GM23338 (cell line): ENCODE data around the gene XYLT1. TPM values are rescaled to one million over a fixed set of nuclear protein-coding genes. Genes with fewer than 3 reads are reported as not detected.

Experiments
- ATAC-seq: fragments of 200-7000 bp; cut with Tn5 transposase; 3 replicates; pipeline ENCODE4 v1.9.1; 2020
- DNase-seq: peaks from one replicate; pipeline ENCODE4 v3.0.0-alpha.2; 2015; ENCODE audit warnings: low spot score
- H2AFZ ChIP-seq: fragments of 200-600 bp; sonication (generic); 2 replicates; pipeline ENCODE4 v1.8.0; 2016; ENCODE audit warnings: antibody characterized with exemption, mild to moderate bottlenecking, moderate library complexity
- H3F3A ChIP-seq: fragments of 200-600 bp; sonication (generic); replicated peaks from 2 replicates; pipeline ENCODE4 v1.8.0; 2017; ENCODE audit warnings: antibody characterized with exemption, mixed run types, low read depth
- H3K27ac ChIP-seq: fragments of 200-600 bp; sonication (generic); 2 replicates; pipeline ENCODE4 v1.6.1; 2016; ENCODE audit warnings: low read depth
- H3K27me3 ChIP-seq: fragments of 200-600 bp; sonication (generic); 2 replicates; pipeline ENCODE4 v1.8.0; 2016; ENCODE audit warnings: mild to moderate bottlenecking, mixed run types, moderate library complexity; ENCODE audit not compliant: insufficient read depth
- H3K36me3 ChIP-seq: fragments of 200-600 bp; sonication (generic); 2 replicates; pipeline ENCODE4 v1.8.0; 2016; ENCODE audit warnings: mild to moderate bottlenecking; ENCODE audit not compliant: insufficient read depth
- H3K4me1 ChIP-seq: fragments of 200-600 bp; sonication (generic); 2 replicates; pipeline ENCODE4 v1.8.0; 2016; ENCODE audit warnings: mild to moderate bottlenecking, moderate library complexity; ENCODE audit not compliant: insufficient read depth
- H3K4me2 ChIP-seq: fragments of 200-600 bp; sonication (generic); 2 replicates; pipeline ENCODE4 v1.7.1; 2017; ENCODE audit warnings: mixed run types
- H3K4me3 ChIP-seq: fragments of 200-600 bp; sonication (generic); 2 replicates; pipeline ENCODE4 v1.6.1; 2016; ENCODE audit warnings: mixed run types
- H3K79me2 ChIP-seq: fragments of 200-600 bp; sonication (generic); replicated peaks from 2 replicates; pipeline ENCODE4 v1.8.0; 2017; ENCODE audit warnings: mild to moderate bottlenecking; ENCODE audit not compliant: insufficient read depth
- H3K9me2 ChIP-seq: fragments of 200-600 bp; sonication (generic); 2 replicates; pipeline ENCODE4 v1.8.0; 2017; ENCODE audit not compliant: insufficient read depth
- H4K20me1 ChIP-seq: fragments of 200-600 bp; sonication (generic); replicated peaks from 2 replicates; pipeline ENCODE4 v1.8.0; 2017; ENCODE audit warnings: mild to moderate bottlenecking; ENCODE audit not compliant: insufficient read depth
- H3K27ac Mint-ChIP-seq: 2 replicates; pipeline ENCODE4 v1.8.0; 2020; ENCODE audit warnings: inconsistent platforms, mild to moderate bottlenecking, moderate library complexity, mixed read lengths
- H3K27me3 Mint-ChIP-seq: 3 replicates; pipeline ENCODE4 v1.8.0; 2022; ENCODE audit warnings: low read depth, mild to moderate bottlenecking, moderate library complexity, mixed read lengths, inconsistent platforms; ENCODE audit not compliant: insufficient read depth, poor library complexity
- H3K36me3 Mint-ChIP-seq: 3 replicates; pipeline ENCODE4 v1.8.0; 2021; ENCODE audit warnings: low read depth, mild to moderate bottlenecking, inconsistent platforms, moderate library complexity, mixed read lengths
- H3K4me1 Mint-ChIP-seq: 3 replicates; pipeline ENCODE4 v1.8.0; 2020; ENCODE audit warnings: mild to moderate bottlenecking, inconsistent platforms, mixed read lengths
- H3K4me3 Mint-ChIP-seq: 3 replicates; pipeline ENCODE4 v1.8.0; 2021; ENCODE audit warnings: moderate library complexity, mild to moderate bottlenecking, inconsistent platforms, mixed read lengths
- H3K9me3 Mint-ChIP-seq: 3 replicates; pipeline ENCODE4 v1.8.0; 2020; ENCODE audit warnings: moderate library complexity, mild to moderate bottlenecking, inconsistent platforms, mixed read lengths
- CREB1 ChIP-seq: fragments of 250-450 bp; sonication (Bioruptor Pico); IDR thresholded peaks from 2 replicates; pipeline ENCODE4 v1.5.0; 2020; ENCODE audit warnings: low read depth, mild to moderate bottlenecking, moderate library complexity
- EZH2 ChIP-seq: fragments of 200-600 bp; sonication (generic); IDR thresholded peaks from one replicate; pipeline ENCODE4 v1.8.0; 2017; ENCODE audit warnings: antibody characterized with exemption, mild to moderate bottlenecking, low read depth; ENCODE audit not compliant: unreplicated experiment
- EZH2phosphoT487 ChIP-seq: fragments of 200-600 bp; sonication (generic); IDR thresholded peaks from one replicate; pipeline ENCODE4 v1.8.1; 2018; ENCODE audit warnings: antibody characterized with exemption; ENCODE audit not compliant: unreplicated experiment
- JUNB ChIP-seq: IDR thresholded peaks from one replicate; pipeline ENCODE4 v1.6.1; 2016; ENCODE audit warnings: antibody characterized with exemption; ENCODE audit not compliant: unreplicated experiment
- NANOG ChIP-seq: IDR thresholded peaks from 2 replicates; pipeline ENCODE4 v1.6.1; 2016; ENCODE audit warnings: antibody characterized with exemption, borderline replicate concordance
- POLR2AphosphoS5 ChIP-seq: IDR thresholded peaks from 2 replicates; pipeline ENCODE4 v1.6.1; 2016; ENCODE audit warnings: antibody characterized with exemption, low read depth
- STAT1 ChIP-seq: IDR thresholded peaks from one replicate; pipeline ENCODE4 v1.6.1; 2016; ENCODE audit warnings: antibody characterized with exemption; ENCODE audit not compliant: unreplicated experiment
- ZNF114 ChIP-seq: fragments of 250-450 bp; sonication (Bioruptor Pico); IDR thresholded peaks from 2 replicates; pipeline ENCODE4 v1.5.0; 2020; ENCODE audit warnings: mild to moderate bottlenecking, moderate library complexity
- ZNF331 ChIP-seq: fragments of 250-450 bp; sonication (Bioruptor Pico); IDR thresholded peaks from 2 replicates; pipeline ENCODE4 v1.5.0; 2020; ENCODE audit warnings: low read depth, mild to moderate bottlenecking, moderate library complexity
- polyA plus RNA-seq: library from polyadenylated mRNA; unstranded; fragments of >200 nt; fragmentation: Nextera tagmentation; extraction: Ambion mirVana; gene quantifications from 2 replicates; pipeline ENCODE4 v1.2.1, GENCODE V29; 2016
- total RNA-seq: library from RNA; depleted of rRNA; stranded (reverse); fragments of >200 nt; shearing (Covaris generic); gene quantifications from 2 replicates; pipeline ENCODE4 v1.2.3, GENCODE V29; 2014
- TF ChIP-seq, protein P1 (sequence below): IDR thresholded peaks from 2 replicates; pipeline ENCODE4 v1.6.1; 2016; ENCODE audit warnings: antibody characterized with exemption
- TF ChIP-seq, protein P2 (sequence below), 2 experiments: fragments of 200-600 bp in 1 of 2; sonication (generic) in 1 of 2; conservative IDR thresholded peaks; 2 replicates each; pipeline versions ENCODE4 v1.5.1 to v1.6.1; 2016 to 2017; ENCODE audit warnings: antibody characterized with exemption in 2 of 2, low read depth in 2 of 2, mild to moderate bottlenecking in 2 of 2, moderate library complexity in 1 of 2
- TF ChIP-seq, protein P3 (sequence below): fragments of 250-450 bp; sonication (Bioruptor Pico); IDR thresholded peaks from 2 replicates; pipeline ENCODE4 v1.5.0; 2020; ENCODE audit warnings: mild to moderate bottlenecking, moderate library complexity
- TF ChIP-seq, protein P4 (sequence below): IDR thresholded peaks from one replicate; pipeline ENCODE4 v1.6.1; 2018; ENCODE audit warnings: antibody characterized with exemption; ENCODE audit not compliant: unreplicated experiment

The XYLT1 gene
- total and polyA plus RNA-seq, 2 experiments from 2014 or later: 3.5 to 24.7 TPM

DNA sequence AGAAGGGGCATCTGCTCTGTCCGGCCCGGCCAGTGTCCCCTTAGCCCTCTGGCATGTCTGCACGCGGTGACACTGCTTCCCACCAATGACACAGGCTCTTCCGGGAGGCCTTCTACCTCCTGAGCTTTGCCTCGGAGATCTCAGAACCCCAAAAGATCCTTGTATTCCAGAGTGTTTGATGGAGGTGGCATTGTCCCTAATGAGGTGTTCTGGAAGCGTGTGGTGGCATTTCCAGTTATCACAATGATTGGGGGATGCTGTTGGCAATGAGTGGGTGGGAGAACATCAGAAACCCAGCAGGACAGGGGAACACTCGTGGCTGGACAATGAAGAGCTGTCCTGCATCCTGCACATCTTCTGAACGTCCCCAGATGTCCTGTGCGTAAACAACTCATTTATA is 198.0 kb downstream of the XYLT1 start:
- H3K27ac ChIP-seq: no peak overlapping the region
- no peak overlapping the region for H3K4me2 ChIP-seq
- TF ChIP-seq, protein P1, sequence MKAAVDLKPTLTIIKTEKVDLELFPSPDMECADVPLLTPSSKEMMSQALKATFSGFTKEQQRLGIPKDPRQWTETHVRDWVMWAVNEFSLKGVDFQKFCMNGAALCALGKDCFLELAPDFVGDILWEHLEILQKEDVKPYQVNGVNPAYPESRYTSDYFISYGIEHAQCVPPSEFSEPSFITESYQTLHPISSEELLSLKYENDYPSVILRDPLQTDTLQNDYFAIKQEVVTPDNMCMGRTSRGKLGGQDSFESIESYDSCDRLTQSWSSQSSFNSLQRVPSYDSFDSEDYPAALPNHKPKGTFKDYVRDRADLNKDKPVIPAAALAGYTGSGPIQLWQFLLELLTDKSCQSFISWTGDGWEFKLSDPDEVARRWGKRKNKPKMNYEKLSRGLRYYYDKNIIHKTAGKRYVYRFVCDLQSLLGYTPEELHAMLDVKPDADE: no peak
- TF ChIP-seq CREB1 (CRISPR knock-in tag) (no peak), STAT1 (no peak), JUNB (no peak), ZNF331 (no peak), EZH2 (no peak), ZNF114 (CRISPR knock-in tag) (no peak), EZH2phosphoT487 (no peak), NANOG (no peak), POLR2AphosphoS5 (no peak)
- TF ChIP-seq, protein P2, sequence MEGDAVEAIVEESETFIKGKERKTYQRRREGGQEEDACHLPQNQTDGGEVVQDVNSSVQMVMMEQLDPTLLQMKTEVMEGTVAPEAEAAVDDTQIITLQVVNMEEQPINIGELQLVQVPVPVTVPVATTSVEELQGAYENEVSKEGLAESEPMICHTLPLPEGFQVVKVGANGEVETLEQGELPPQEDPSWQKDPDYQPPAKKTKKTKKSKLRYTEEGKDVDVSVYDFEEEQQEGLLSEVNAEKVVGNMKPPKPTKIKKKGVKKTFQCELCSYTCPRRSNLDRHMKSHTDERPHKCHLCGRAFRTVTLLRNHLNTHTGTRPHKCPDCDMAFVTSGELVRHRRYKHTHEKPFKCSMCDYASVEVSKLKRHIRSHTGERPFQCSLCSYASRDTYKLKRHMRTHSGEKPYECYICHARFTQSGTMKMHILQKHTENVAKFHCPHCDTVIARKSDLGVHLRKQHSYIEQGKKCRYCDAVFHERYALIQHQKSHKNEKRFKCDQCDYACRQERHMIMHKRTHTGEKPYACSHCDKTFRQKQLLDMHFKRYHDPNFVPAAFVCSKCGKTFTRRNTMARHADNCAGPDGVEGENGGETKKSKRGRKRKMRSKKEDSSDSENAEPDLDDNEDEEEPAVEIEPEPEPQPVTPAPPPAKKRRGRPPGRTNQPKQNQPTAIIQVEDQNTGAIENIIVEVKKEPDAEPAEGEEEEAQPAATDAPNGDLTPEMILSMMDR (conservative IDR thresholded peaks at IDR 0.05; ENCODE audit: low read depth in 2 of 2): no peak
- TF ChIP-seq, protein P3, sequence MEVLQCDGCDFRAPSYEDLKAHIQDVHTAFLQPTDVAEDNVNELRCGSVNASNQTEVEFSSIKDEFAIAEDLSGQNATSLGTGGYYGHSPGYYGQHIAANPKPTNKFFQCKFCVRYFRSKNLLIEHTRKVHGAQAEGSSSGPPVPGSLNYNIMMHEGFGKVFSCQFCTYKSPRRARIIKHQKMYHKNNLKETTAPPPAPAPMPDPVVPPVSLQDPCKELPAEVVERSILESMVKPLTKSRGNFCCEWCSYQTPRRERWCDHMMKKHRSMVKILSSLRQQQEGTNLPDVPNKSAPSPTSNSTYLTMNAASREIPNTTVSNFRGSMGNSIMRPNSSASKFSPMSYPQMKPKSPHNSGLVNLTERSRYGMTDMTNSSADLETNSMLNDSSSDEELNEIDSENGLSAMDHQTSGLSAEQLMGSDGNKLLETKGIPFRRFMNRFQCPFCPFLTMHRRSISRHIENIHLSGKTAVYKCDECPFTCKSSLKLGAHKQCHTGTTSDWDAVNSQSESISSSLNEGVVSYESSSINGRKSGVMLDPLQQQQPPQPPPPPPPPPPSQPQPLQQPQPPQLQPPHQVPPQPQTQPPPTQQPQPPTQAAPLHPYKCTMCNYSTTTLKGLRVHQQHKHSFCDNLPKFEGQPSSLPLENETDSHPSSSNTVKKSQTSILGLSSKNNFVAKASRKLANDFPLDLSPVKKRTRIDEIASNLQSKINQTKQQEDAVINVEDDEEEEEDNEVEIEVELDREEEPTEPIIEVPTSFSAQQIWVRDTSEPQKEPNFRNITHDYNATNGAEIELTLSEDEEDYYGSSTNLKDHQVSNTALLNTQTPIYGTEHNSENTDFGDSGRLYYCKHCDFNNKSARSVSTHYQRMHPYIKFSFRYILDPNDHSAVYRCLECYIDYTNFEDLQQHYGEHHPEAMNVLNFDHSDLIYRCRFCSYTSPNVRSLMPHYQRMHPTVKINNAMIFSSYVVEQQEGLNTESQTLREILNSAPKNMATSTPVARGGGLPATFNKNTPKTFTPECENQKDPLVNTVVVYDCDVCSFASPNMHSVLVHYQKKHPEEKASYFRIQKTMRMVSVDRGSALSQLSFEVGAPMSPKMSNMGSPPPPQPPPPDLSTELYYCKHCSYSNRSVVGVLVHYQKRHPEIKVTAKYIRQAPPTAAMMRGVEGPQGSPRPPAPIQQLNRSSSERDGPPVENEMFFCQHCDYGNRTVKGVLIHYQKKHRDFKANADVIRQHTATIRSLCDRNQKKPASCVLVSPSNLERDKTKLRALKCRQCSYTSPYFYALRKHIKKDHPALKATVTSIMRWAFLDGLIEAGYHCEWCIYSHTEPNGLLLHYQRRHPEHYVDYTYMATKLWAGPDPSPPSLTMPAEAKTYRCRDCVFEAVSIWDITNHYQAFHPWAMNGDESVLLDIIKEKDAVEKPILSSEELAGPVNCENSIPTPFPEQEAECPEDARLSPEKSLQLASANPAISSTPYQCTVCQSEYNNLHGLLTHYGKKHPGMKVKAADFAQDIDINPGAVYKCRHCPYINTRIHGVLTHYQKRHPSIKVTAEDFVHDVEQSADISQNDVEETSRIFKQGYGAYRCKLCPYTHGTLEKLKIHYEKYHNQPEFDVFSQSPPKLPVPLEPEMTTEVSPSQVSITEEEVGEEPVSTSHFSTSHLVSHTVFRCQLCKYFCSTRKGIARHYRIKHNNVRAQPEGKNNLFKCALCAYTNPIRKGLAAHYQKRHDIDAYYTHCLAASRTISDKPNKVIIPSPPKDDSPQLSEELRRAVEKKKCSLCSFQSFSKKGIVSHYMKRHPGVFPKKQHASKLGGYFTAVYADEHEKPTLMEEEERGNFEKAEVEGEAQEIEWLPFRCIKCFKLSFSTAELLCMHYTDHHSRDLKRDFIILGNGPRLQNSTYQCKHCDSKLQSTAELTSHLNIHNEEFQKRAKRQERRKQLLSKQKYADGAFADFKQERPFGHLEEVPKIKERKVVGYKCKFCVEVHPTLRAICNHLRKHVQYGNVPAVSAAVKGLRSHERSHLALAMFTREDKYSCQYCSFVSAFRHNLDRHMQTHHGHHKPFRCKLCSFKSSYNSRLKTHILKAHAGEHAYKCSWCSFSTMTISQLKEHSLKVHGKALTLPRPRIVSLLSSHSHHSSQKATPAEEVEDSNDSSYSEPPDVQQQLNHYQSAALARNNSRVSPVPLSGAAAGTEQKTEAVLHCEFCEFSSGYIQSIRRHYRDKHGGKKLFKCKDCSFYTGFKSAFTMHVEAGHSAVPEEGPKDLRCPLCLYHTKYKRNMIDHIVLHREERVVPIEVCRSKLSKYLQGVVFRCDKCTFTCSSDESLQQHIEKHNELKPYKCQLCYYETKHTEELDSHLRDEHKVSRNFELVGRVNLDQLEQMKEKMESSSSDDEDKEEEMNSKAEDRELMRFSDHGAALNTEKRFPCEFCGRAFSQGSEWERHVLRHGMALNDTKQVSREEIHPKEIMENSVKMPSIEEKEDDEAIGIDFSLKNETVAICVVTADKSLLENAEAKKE (CRISPR knock-in tag): no peak
- TF ChIP-seq, protein P4, sequence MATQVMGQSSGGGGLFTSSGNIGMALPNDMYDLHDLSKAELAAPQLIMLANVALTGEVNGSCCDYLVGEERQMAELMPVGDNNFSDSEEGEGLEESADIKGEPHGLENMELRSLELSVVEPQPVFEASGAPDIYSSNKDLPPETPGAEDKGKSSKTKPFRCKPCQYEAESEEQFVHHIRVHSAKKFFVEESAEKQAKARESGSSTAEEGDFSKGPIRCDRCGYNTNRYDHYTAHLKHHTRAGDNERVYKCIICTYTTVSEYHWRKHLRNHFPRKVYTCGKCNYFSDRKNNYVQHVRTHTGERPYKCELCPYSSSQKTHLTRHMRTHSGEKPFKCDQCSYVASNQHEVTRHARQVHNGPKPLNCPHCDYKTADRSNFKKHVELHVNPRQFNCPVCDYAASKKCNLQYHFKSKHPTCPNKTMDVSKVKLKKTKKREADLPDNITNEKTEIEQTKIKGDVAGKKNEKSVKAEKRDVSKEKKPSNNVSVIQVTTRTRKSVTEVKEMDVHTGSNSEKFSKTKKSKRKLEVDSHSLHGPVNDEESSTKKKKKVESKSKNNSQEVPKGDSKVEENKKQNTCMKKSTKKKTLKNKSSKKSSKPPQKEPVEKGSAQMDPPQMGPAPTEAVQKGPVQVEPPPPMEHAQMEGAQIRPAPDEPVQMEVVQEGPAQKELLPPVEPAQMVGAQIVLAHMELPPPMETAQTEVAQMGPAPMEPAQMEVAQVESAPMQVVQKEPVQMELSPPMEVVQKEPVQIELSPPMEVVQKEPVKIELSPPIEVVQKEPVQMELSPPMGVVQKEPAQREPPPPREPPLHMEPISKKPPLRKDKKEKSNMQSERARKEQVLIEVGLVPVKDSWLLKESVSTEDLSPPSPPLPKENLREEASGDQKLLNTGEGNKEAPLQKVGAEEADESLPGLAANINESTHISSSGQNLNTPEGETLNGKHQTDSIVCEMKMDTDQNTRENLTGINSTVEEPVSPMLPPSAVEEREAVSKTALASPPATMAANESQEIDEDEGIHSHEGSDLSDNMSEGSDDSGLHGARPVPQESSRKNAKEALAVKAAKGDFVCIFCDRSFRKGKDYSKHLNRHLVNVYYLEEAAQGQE: no peak
- H3K36me3 Mint-ChIP-seq: no peaks in the 10 kb centered on the region
- H3K4me1 Mint-ChIP-seq: peaks cover 15% of the 10 kb centered on the region
- H3K9me3 Mint-ChIP-seq: no peaks in the 10 kb centered on the region
- peaks cover 11% of the 10 kb centered on the region for H3K27me3 Mint-ChIP-seq
- H2AFZ ChIP-seq: no peak overlapping the region
- no peak overlapping the region for H3K4me3 Mint-ChIP-seq
- ATAC-seq: no peak
- H4K20me1 ChIP-seq: peaks cover 5% of the 10 kb centered on the region; the same call in 1 of the 2 replicates
- no peaks in the 10 kb centered on the region for H3K9me2 ChIP-seq
- no peaks in the 10 kb centered on the region for H3K36me3 ChIP-seq
- no peak for DNase-seq
- no peaks in the 10 kb centered on the region for H3K27me3 ChIP-seq
- no peak overlapping the region for H3K4me3 ChIP-seq
- no peaks in the 10 kb centered on the region for H3F3A ChIP-seq
- peaks cover 7% of the 10 kb centered on the region for H3K4me1 ChIP-seq
- peaks cover 3% of the 10 kb centered on the region for H3K79me2 ChIP-seq
- no peak overlapping the region for H3K27ac Mint-ChIP-seq
